Calu3 (cell line): ENCODE measurements around the gene SYNE3. TPM values are rescaled to one million over a fixed set of nuclear protein-coding genes. Genes with fewer than 3 reads are reported as not detected.

Experiments
- BruUV-seq: library from RNA; stranded (reverse); fragments of 400-500 nt; replicated peaks from 2 replicates; lab custom pipeline; 2021; lab: Mats Ljungman, UMichigan
- CTCF ChIA-PET: fragments of 300-600 bp; sonication (Branson Sonifier 250); formaldehyde crosslinking; loops from one replicate; lab custom pipeline; 2022; ENCODE audit warnings: antibody characterized with exemption; lab: Charles Lee
- DNase-seq: peaks from one replicate; pipeline ENCODE4 v3.0.0; 2022
- H3K27ac Mint-ChIP-seq: one replicate; pipeline ENCODE4 v1.8.0; 2022; ENCODE audit warnings: mixed read lengths; ENCODE audit not compliant: unreplicated experiment
- H3K27me3 Mint-ChIP-seq: one replicate; pipeline ENCODE4 v1.8.0; 2022; ENCODE audit warnings: mixed read lengths; ENCODE audit not compliant: unreplicated experiment
- H3K36me3 Mint-ChIP-seq: one replicate; pipeline ENCODE4 v1.8.0; 2022; ENCODE audit warnings: mild to moderate bottlenecking, moderate library complexity, mixed read lengths; ENCODE audit not compliant: insufficient read depth, unreplicated experiment
- H3K4me1 Mint-ChIP-seq: one replicate; pipeline ENCODE4 v1.8.0; 2022; ENCODE audit warnings: mild to moderate bottlenecking, low read depth, mixed read lengths; ENCODE audit not compliant: unreplicated experiment
- H3K4me3 Mint-ChIP-seq: one replicate; pipeline ENCODE4 v1.8.0; 2022; ENCODE audit warnings: mild to moderate bottlenecking, low read depth, moderate library complexity, mixed read lengths; ENCODE audit not compliant: unreplicated experiment
- H3K9me3 Mint-ChIP-seq: one replicate; pipeline ENCODE4 v1.8.0; 2022; ENCODE audit warnings: low read depth, mixed read lengths; ENCODE audit not compliant: unreplicated experiment
- CTCF ChIP-seq: fragments of 200-600 bp; IDR thresholded peaks from one replicate; pipeline ENCODE4 v1.8.0; 2022; ENCODE audit warnings: antibody characterized with exemption; ENCODE audit not compliant: unreplicated experiment
- intact Hi-C: fragments of 100-400 bp; cut with micrococcal nuclease; formaldehyde crosslinking; loops from one replicate; pipeline ENCODE4 v1.10.0; 2022; ENCODE audit not compliant: unreplicated experiment
- total RNA-seq: library from RNA; stranded (reverse); gene quantifications from 2 replicates; pipeline ENCODE4 v1.2.3, GENCODE V29; 2022

The SYNE3 gene
- total RNA-seq, 1 experiment from 2014 or later = 0.97 TPM

DNA sequence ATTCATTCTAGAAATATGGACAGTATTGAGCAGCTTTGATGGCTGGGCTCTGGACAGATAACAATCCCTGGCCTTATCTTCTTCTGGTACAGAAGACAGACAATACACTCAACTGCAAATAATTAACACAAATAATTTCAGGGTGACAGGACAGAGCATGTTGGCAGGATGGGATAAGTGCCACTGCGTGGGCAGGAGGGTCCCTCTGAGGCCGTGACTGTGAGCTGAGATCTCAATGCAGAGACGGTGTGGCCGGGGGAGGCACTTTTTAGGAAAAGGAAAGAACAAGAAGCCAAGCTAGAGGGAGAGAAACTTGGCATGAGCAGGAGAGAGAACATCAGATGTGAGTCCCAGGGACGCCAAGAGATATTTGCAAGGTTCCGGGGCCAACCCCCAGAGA, 8.1 kb downstream of the SYNE3 start:
- DNase-seq = no peak
- Mint-ChIP-seq H3K4me3 (no peak overlapping the region), H3K27ac (no peak overlapping the region), H3K36me3 (no peaks in the 10 kb centered on the region), H3K9me3 (no peaks in the 10 kb centered on the region), H3K4me1 (peaks cover 9% of the 10 kb centered on the region), H3K27me3 (no peaks in the 10 kb centered on the region)
- no peak for TF ChIP-seq CTCF
- no TSS peak for BruUV-seq
- CTCF ChIA-PET = interaction anchor here (1.3 kb wide), 1 partner anchor 15 kb away, joined by 3 read pairs; no protein-coding TSS in a partner anchor
- intact Hi-C loops = no loop called here

GRCh38 chr14:95507701-95508103, 8.7 kb downstream of the SYNE3 start:
- no peak overlapping the region for H3K4me3 Mint-ChIP-seq
- CTCF ChIA-PET = interaction anchor here (1.3 kb wide), 1 partner anchor 16 kb away, joined by 3 read pairs; no protein-coding TSS in a partner anchor
- no peaks in the 10 kb centered on the region for H3K9me3 Mint-ChIP-seq
- intact Hi-C loops = no loop called here
- no peak for DNase-seq
- no peak for TF ChIP-seq CTCF
- H3K27ac Mint-ChIP-seq = no peak overlapping the region
- H3K4me1 Mint-ChIP-seq = peaks cover 9% of the 10 kb centered on the region
- BruUV-seq = no TSS peak
- H3K27me3 Mint-ChIP-seq = no peaks in the 10 kb centered on the region
- H3K36me3 Mint-ChIP-seq = no peaks in the 10 kb centered on the region

GRCh38 chr14:95507174-95507573, 9.3 kb downstream of the SYNE3 start:
- no peak overlapping the region for H3K27ac Mint-ChIP-seq

DNA sequence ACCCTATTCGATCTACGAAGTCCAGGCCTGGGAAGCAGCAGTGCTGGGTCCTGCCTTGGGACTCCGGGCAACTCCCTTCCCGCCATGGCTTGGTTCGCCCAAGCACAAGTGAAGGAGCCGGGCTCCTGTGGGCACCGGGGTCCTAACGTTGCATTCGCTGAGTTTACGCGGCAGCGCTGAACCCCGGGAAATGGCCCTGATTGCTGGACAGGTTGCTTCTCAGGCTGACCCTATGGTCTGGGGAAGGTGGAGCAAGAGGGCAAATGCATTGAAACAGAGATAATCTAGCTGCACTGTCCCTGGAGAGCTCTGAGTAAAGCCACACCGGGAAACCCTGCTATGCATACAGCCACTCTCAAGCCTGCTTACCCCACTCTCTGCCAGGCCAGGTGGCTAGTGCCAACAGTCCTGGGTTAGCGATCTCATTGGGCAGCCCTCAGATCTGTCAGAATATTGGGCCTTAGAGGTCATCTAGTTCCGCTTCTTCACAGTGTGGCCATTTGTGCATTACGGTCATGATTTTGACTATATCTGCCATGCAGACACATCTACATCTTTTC, 11.3 kb downstream of the SYNE3 start:
- DNase-seq = no peak
- H3K27ac Mint-ChIP-seq = no peak overlapping the region
- H3K9me3 Mint-ChIP-seq = no peaks in the 10 kb centered on the region
- no peak overlapping the region for H3K4me3 Mint-ChIP-seq
- H3K27me3 Mint-ChIP-seq = peaks cover 10% of the 10 kb centered on the region
- no TSS peak for BruUV-seq
- intact Hi-C loops = no loop called here
- CTCF ChIA-PET = no interaction called here
- H3K4me1 Mint-ChIP-seq = peaks cover 23% of the 10 kb centered on the region
- no peaks in the 10 kb centered on the region for H3K36me3 Mint-ChIP-seq
- no peak for TF ChIP-seq CTCF

More at GRCh38 chr14:95507174-95507573, 9.3 kb downstream of the SYNE3 start:
- Mint-ChIP-seq H3K36me3 (no peaks in the 10 kb centered on the region), H3K27me3 (no peaks in the 10 kb centered on the region), H3K9me3 (no peaks in the 10 kb centered on the region), H3K4me3 (no peak overlapping the region), H3K4me1 (peaks cover 9% of the 10 kb centered on the region)
- BruUV-seq = no TSS peak
- no peak for DNase-seq
- CTCF ChIA-PET = no interaction called here
- intact Hi-C loops = no loop called here
- TF ChIP-seq CTCF = no peak
